ENCODE results near the gene ROR2. TPM values are rescaled to one million over a fixed set of nuclear protein-coding genes. Genes with fewer than 3 reads are reported as not detected.

The ROR2 gene
- polyA plus RNA-seq, 1 experiment = 9.7 TPM

- Histone ChIP-seq H3K27me3 (ENCODE audit: control insufficient read depth, insufficient read depth, low read length) (no peaks in the 10 kb centered on the region), H3K4me3 (ENCODE audit: low read depth, low read length) (no peak overlapping the region), H3K9me3 (ENCODE audit: control insufficient read depth, insufficient read depth, low read length) (peaks cover 4% of the 10 kb centered on the region; the same call in 1 of the 2 replicates), H3K27ac (ENCODE audit: low read depth, low read length) (no peak overlapping the region)
- DNase-seq (ENCODE audit: low read depth, low spot score) = no peak
- POLR2A ChIA-PET = no interaction called here
- CTCF ChIA-PET = no interaction called here
- TF ChIP-seq CTCF (IDR thresholded peaks at IDR 0.05; ENCODE audit: low read depth, low read length) = no peak
Measured at GRCh38 chr9:91557327-91557726, 392.7 kb downstream of the ROR2 start.

GRCh38 chr9:91555132-91555531 lies 394.9 kb downstream of the ROR2 start:
- H3K9me3 ChIP-seq (ENCODE audit: control insufficient read depth, insufficient read depth, low read length) = peaks cover 4% of the 10 kb centered on the region; the same call in 1 of the 2 replicates
- TF ChIP-seq CTCF (IDR thresholded peaks at IDR 0.05; ENCODE audit: low read depth, low read length) = no peak
- ChIA-PET CTCF (no interaction called here), POLR2A (no interaction called here)
- no peak overlapping the region for H3K27ac ChIP-seq (ENCODE audit: low read depth, low read length)
- H3K4me3 ChIP-seq (ENCODE audit: low read depth, low read length) = no peak overlapping the region
- H3K27me3 ChIP-seq (ENCODE audit: control insufficient read depth, insufficient read depth, low read length) = no peaks in the 10 kb centered on the region
- no peak for DNase-seq (ENCODE audit: low read depth, low spot score)

- ChIA-PET POLR2A (no interaction called here), CTCF (no interaction called here)
- no peak overlapping the region for H3K4me3 ChIP-seq (ENCODE audit: low read depth, low read length)
- no peak overlapping the region for H3K27ac ChIP-seq (ENCODE audit: low read depth, low read length)
- TF ChIP-seq CTCF (IDR thresholded peaks at IDR 0.05; ENCODE audit: low read depth, low read length) = no peak
- H3K27me3 ChIP-seq (ENCODE audit: control insufficient read depth, insufficient read depth, low read length) = no peaks in the 10 kb centered on the region
- no peaks in the 10 kb centered on the region for H3K9me3 ChIP-seq (ENCODE audit: control insufficient read depth, insufficient read depth, low read length)
- DNase-seq (ENCODE audit: low read depth, low spot score) = no peak
Measured at GRCh38 chr9:91549177-91549576, 400.9 kb downstream of the ROR2 start.

DNA sequence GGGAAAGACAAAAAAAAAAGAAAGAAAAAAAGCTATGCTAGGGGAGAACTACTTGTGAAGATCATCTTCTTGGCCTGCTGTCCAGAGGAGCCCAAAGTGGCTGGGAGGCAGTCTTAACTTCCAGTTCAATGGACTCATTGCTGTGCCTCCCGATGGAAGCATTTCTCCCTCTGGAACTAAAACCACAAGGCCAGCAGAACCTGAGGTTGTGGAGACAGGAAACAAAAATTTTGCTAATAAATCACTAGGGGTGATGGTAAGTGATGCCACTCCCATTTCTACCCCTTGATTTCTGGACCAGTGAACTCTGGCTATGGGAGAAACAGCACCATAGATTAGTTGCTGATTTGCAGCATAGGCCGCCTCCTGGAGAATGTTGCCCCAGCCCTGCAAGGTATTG lies 402.9 kb downstream of the ROR2 start:
- Histone ChIP-seq H3K27me3 (ENCODE audit: control insufficient read depth, insufficient read depth, low read length) (no peaks in the 10 kb centered on the region), H3K4me3 (ENCODE audit: low read depth, low read length) (no peak overlapping the region), H3K27ac (ENCODE audit: low read depth, low read length) (no peak overlapping the region), H3K9me3 (ENCODE audit: control insufficient read depth, insufficient read depth, low read length) (no peaks in the 10 kb centered on the region)
- no peak for DNase-seq (ENCODE audit: low read depth, low spot score)
- ChIA-PET POLR2A (no interaction called here), CTCF (no interaction called here)
- no peak for TF ChIP-seq CTCF (IDR thresholded peaks at IDR 0.05; ENCODE audit: low read depth, low read length)

- POLR2A ChIA-PET = no interaction called here
- CTCF ChIA-PET = no interaction called here
- Histone ChIP-seq H3K27ac (ENCODE audit: low read depth, low read length) (no peak overlapping the region), H3K9me3 (ENCODE audit: control insufficient read depth, insufficient read depth, low read length) (no peaks in the 10 kb centered on the region), H3K27me3 (ENCODE audit: control insufficient read depth, insufficient read depth, low read length) (no peaks in the 10 kb centered on the region), H3K4me3 (ENCODE audit: low read depth, low read length) (no peak overlapping the region)
- TF ChIP-seq CTCF (IDR thresholded peaks at IDR 0.05; ENCODE audit: low read depth, low read length) = no peak
- DNase-seq (ENCODE audit: low read depth, low spot score) = no peak
Measured at GRCh38 chr9:91546574-91546973, 403.5 kb downstream of the ROR2 start.

All from AG04450 (cell line).